Mesendoderm (in vitro differentiated cells): ENCODE data around the gene PSMC3IP.

Experiments
- DNase-seq: peaks from one replicate; pipeline ENCODE4 v3.0.0; 2013
- H2AK5ac ChIP-seq: 2 replicates; pipeline ENCODE4 v1.6.1; 2013; ENCODE audit warnings: low read length, inconsistent platforms
- H2BK120ac ChIP-seq: 2 replicates; pipeline ENCODE4 v1.6.1; 2013; ENCODE audit warnings: low read depth, mild to moderate bottlenecking, low read length, moderate library complexity, mixed read lengths
- H2BK15ac ChIP-seq: replicated peaks from 2 replicates; pipeline ENCODE4 v1.6.1; 2013; ENCODE audit warnings: low read depth, mild to moderate bottlenecking, moderate library complexity
- H2BK5ac ChIP-seq: 2 replicates; pipeline ENCODE4 v1.6.1; 2013; ENCODE audit warnings: low read length, inconsistent platforms
- H3K18ac ChIP-seq: 2 replicates; pipeline ENCODE4 v1.6.1; 2013; ENCODE audit warnings: mild to moderate bottlenecking, low read length, mixed read lengths
- H3K23ac ChIP-seq: one replicate; pipeline ENCODE4 v1.6.1; 2013; ENCODE audit warnings: low read length
- H3K27ac ChIP-seq: 2 replicates; pipeline ENCODE4 v1.5.1; 2013; ENCODE audit warnings: low read depth, mild to moderate bottlenecking, inconsistent platforms, low read length, moderate library complexity
- H3K27me3 ChIP-seq: 2 replicates; pipeline ENCODE4 v1.6.1; 2013; ENCODE audit warnings: low read length, control low read depth, mild to moderate bottlenecking, inconsistent platforms; ENCODE audit not compliant: insufficient read depth, poor library complexity
- H3K36me3 ChIP-seq: 2 replicates; pipeline ENCODE4 v1.6.1; 2013; ENCODE audit warnings: low read length, inconsistent platforms; ENCODE audit not compliant: control insufficient read depth, insufficient read depth
- H3K4ac ChIP-seq: one replicate; pipeline ENCODE4 v1.6.1; 2013; ENCODE audit warnings: low read depth, mild to moderate bottlenecking, low read length, moderate library complexity
- H3K4me1 ChIP-seq: 2 replicates; pipeline ENCODE4 v1.6.1; 2013; ENCODE audit warnings: low read depth, low read length, inconsistent platforms; ENCODE audit not compliant: control insufficient read depth
- H3K4me2 ChIP-seq: 2 replicates; pipeline ENCODE4 v1.6.1; 2013; ENCODE audit warnings: low read length
- H3K4me3 ChIP-seq: 2 replicates; pipeline ENCODE4 v1.5.1; 2013; ENCODE audit warnings: mild to moderate bottlenecking, low read length
- H3K56ac ChIP-seq: one replicate; pipeline ENCODE4 v1.6.1; 2013; ENCODE audit warnings: low read length
- H3K79me1 ChIP-seq: 2 replicates; pipeline ENCODE4 v1.6.1; 2013; ENCODE audit warnings: low read length, inconsistent platforms
- H3K79me2 ChIP-seq: 2 replicates; pipeline ENCODE4 v1.6.1; 2013; ENCODE audit warnings: mild to moderate bottlenecking, low read length; ENCODE audit not compliant: control insufficient read depth, insufficient read depth
- H3K9ac ChIP-seq: 2 replicates; pipeline ENCODE4 v1.6.1; 2013; ENCODE audit warnings: low read length, inconsistent platforms
- H4K5ac ChIP-seq: one replicate; pipeline ENCODE4 v1.6.1; 2013; ENCODE audit warnings: low read length
- H4K8ac ChIP-seq: one replicate; pipeline ENCODE4 v1.6.1; 2013; ENCODE audit warnings: low read depth, mild to moderate bottlenecking, control low read depth, low read length, moderate library complexity
- WGBS: extraction: QIAGEN DNeasy Blood & Tissue Kit; methylation state at CpG from one replicate; pipeline ENCODE4 v1.1.7; 2013; ENCODE audit warnings: low lambda C conversion rate, missing lambda C conversion rate; ENCODE audit not compliant: insufficient coverage; ENCODE audit errors: extremely low coverage; 5-methylcytosine and 5-hydroxymethylcytosine counted together

The PSMC3IP gene

DNA sequence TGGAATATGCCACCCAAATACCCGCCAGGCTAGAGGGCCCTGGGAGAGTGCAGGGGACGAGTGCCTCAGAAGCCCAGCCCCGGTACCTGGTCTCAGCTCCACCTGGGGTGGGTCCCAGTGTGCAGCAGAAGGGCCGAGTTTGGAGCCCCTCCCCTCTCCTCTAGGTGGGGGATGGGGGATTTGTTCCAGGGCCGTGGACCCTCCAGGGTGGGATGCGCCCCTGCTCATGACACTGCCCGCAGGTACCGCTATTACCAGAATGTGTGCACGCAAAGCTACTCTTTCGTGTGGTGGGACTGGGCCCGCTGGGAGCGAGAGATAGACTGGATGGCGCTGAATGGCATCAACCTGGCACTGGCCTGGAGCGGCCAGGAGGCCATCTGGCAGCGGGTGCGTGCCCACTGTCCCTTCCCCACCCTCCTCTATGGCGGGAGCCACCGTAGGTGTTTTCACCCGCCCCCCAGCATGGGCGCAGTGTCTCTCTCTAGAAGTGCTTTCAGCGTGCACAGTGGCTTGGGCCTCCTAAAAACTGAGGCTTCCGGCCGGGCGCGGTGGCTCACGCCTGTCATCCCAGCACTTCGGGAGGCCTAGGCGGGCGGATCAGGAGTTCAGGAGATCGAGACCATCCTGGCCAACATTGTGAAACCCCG is 40.2 kb downstream of the PSMC3IP start:
- peak overlapping the region; percentile 70 for H3K56ac ChIP-seq
- H3K27ac ChIP-seq = no peak overlapping the region
- H3K27me3 ChIP-seq = no peaks in the 10 kb centered on the region
- no peak overlapping the region for H2AK5ac ChIP-seq
- H2BK5ac ChIP-seq = no peak overlapping the region
- H3K9ac ChIP-seq = peak overlapping the region; percentile 92
- no peak overlapping the region for H3K23ac ChIP-seq
- peaks cover 3% of the 10 kb centered on the region for H3K79me1 ChIP-seq
- H3K4ac ChIP-seq = no peak overlapping the region
- H2BK120ac ChIP-seq = no peak overlapping the region
- H4K5ac ChIP-seq = no peak overlapping the region
- no CpG with 5 or more reads among the region's 31 CpGs for WGBS
- H3K4me3 ChIP-seq = peak overlapping the region; percentile 62
- no peak overlapping the region for H2BK15ac ChIP-seq
- H3K36me3 ChIP-seq = no peaks in the 10 kb centered on the region
- peaks cover 2% of the 10 kb centered on the region for H3K79me2 ChIP-seq
- no peak for DNase-seq
- H4K8ac ChIP-seq = no peak overlapping the region
- peak overlapping the region; percentile 97 for H3K4me2 ChIP-seq
- H3K18ac ChIP-seq = no peak overlapping the region
- H3K4me1 ChIP-seq = peaks cover 3% of the 10 kb centered on the region

DNA sequence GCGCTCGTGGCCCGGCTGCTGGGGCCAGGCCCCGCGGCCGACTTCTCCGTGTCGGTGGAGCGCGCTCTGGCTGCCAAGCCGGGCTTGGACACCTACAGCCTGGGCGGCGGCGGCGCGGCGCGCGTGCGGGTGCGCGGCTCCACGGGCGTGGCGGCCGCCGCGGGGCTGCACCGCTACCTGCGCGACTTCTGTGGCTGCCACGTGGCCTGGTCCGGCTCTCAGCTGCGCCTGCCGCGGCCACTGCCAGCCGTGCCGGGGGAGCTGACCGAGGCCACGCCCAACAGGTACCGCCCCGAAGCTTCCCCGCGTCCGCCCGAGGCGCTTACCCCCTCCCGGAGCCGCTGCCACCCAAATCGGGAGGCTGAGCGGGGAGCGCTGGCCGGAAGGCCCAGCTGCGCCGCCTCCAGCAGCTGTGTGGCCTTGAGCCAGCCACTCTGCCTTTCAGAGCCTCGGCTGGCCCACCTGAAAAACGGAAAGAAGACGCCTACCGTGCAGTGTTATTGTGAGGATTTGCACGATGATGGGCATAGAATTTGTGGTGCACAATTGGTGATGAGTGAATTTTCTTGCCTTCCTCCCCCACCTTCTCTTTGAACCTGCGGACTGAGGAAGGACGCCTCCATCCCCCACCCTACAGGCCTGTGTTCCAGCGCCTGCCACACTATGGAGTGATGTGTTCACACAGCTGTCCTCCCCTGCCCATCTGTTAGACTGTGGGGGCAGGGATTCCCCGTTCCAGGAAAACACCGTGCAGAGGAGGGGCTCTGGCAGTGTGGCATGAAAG is 41.0 kb downstream of the PSMC3IP start:
- peak overlapping the region; percentile 92 for H3K9ac ChIP-seq
- no peak overlapping the region for H2AK5ac ChIP-seq
- H3K23ac ChIP-seq = no peak overlapping the region
- peak overlapping the region; percentile 60 for H3K27ac ChIP-seq
- peak overlapping the region; percentile 92 for H3K4ac ChIP-seq
- H2BK5ac ChIP-seq = no peak overlapping the region
- H3K4me3 ChIP-seq = peak overlapping the region; percentile 62
- H3K36me3 ChIP-seq = no peaks in the 10 kb centered on the region
- WGBS = no CpG with 5 or more reads among the region's 65 CpGs
- peaks cover 2% of the 10 kb centered on the region for H3K79me2 ChIP-seq
- peak overlapping the region; percentile 97 for H3K4me2 ChIP-seq
- peak; percentile 79 for DNase-seq
- H2BK120ac ChIP-seq = no peak overlapping the region
- no peaks in the 10 kb centered on the region for H3K27me3 ChIP-seq
- H2BK15ac ChIP-seq = no peak overlapping the region
- peaks cover 3% of the 10 kb centered on the region for H3K79me1 ChIP-seq
- no peak overlapping the region for H4K5ac ChIP-seq
- H3K18ac ChIP-seq = peak overlapping the region; percentile 73
- H4K8ac ChIP-seq = no peak overlapping the region
- peaks cover 3% of the 10 kb centered on the region for H3K4me1 ChIP-seq
- H3K56ac ChIP-seq = peak overlapping the region; percentile 70

DNA sequence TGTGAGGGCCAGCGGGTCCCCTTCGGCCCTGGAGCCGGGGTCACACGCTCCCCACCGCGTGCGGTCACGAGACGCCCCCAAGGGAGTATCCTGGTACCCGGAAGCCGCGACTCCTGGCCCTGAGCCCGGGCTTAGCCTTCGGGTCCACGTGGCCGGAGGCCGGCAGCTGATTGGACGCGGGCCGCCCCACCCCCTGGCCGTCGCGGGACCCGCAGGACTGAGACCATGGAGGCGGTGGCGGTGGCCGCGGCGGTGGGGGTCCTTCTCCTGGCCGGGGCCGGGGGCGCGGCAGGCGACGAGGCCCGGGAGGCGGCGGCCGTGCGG is 41.5 kb downstream of the PSMC3IP start, which contains the start of gene NAGLU:
Gene NAGLU (plus strand): TSS at position 194 of the 324 bp plus-strand sequence. CDS start 32 bp downstream, at position 226.
- Histone ChIP-seq H3K4me1 (peaks cover 3% of the 10 kb centered on the region), H4K5ac (peak within 1 kb of the TSS; percentile 99), H3K79me1 (peaks cover 3% of the 10 kb centered on the region), H3K4me2 (peak within 1 kb of the TSS; percentile 97), H3K9ac (peak within 1 kb of the TSS; percentile 92), H2AK5ac (no peak within 1 kb of the TSS), H3K27me3 (no peaks in the 10 kb centered on the region), H3K23ac (no peak within 1 kb of the TSS), H3K27ac (peak within 1 kb of the TSS; percentile 60), H2BK120ac (no peak within 1 kb of the TSS), H2BK15ac (no peak within 1 kb of the TSS), H4K8ac (no peak within 1 kb of the TSS), H3K79me2 (peaks cover 2% of the 10 kb centered on the region), H3K4ac (peak within 1 kb of the TSS; percentile 92), H3K56ac (peak within 1 kb of the TSS; percentile 90), H3K4me3 (peak within 1 kb of the TSS; percentile 62), H3K18ac (peak within 1 kb of the TSS; percentile 73), H3K36me3 (no peaks in the 10 kb centered on the region), H2BK5ac (peak within 1 kb of the TSS; percentile 28)
- WGBS = no CpG with 5 or more reads among the region's 40 CpGs
- DNase-seq = peak; percentile 87

DNA sequence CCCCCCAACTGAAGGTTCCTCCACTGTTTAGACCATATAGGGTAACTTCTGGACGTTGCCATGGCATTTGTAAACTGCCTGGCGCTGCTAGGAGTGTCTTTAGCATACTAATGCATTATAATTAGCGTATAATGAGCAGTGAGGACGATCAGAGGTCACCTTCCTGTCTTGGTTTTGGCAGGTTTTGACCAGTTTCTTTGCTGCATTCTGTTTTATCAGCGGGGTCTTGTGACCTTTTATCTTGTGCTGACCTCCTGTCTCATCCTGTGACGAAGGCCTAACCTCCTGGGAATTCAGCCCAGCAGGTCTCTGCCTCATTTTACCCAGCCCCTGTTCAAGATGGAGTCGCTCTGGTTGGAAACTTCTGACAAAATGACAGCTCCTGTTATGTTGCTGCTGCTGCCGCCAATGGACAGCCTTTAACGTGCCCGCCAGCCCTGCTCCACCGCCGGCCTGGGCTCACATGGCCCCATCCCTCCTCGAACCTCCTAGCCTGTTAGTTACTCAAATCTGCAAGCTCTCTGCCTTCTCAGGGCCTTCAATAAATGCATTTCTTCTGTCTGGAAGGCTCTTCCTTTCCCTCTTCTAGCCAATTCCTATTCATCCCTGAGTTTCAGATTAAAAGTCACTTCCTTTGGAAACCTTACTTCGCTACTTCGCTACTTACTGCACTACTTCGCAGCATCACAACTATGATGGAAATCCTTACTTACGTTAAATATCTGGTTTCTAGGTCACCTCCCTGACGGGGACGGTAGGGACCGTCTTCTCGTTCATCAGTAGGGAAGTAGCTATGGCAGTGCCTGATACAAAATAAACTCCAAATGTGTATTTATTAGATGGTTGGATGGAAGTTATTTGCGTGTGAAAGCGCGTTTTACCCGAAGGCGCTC is 42.1 kb downstream of the PSMC3IP start:
- peaks cover 3% of the 10 kb centered on the region for H3K4me1 ChIP-seq
- H3K27me3 ChIP-seq = no peaks in the 10 kb centered on the region
- H2BK15ac ChIP-seq = no peak overlapping the region
- H4K8ac ChIP-seq = no peak overlapping the region
- no peak overlapping the region for H3K18ac ChIP-seq
- H3K27ac ChIP-seq = no peak overlapping the region
- H3K36me3 ChIP-seq = no peaks in the 10 kb centered on the region
- H3K4ac ChIP-seq = no peak overlapping the region
- no peak overlapping the region for H2BK120ac ChIP-seq
- H3K4me3 ChIP-seq = peak overlapping the region; percentile 10
- H2AK5ac ChIP-seq = no peak overlapping the region
- peaks cover 3% of the 10 kb centered on the region for H3K79me1 ChIP-seq
- H3K79me2 ChIP-seq = peaks cover 2% of the 10 kb centered on the region
- H3K4me2 ChIP-seq = peak overlapping the region; percentile 35
- peak overlapping the region; percentile 90 for H3K56ac ChIP-seq
- peak overlapping the region; percentile 28 for H2BK5ac ChIP-seq
- peak overlapping the region; percentile 58 for H3K9ac ChIP-seq
- DNase-seq = no peak
- peak overlapping the region; percentile 99 for H4K5ac ChIP-seq
- no peak overlapping the region for H3K23ac ChIP-seq
- no CpG with 5 or more reads among the region's 26 CpGs for WGBS

DNA sequence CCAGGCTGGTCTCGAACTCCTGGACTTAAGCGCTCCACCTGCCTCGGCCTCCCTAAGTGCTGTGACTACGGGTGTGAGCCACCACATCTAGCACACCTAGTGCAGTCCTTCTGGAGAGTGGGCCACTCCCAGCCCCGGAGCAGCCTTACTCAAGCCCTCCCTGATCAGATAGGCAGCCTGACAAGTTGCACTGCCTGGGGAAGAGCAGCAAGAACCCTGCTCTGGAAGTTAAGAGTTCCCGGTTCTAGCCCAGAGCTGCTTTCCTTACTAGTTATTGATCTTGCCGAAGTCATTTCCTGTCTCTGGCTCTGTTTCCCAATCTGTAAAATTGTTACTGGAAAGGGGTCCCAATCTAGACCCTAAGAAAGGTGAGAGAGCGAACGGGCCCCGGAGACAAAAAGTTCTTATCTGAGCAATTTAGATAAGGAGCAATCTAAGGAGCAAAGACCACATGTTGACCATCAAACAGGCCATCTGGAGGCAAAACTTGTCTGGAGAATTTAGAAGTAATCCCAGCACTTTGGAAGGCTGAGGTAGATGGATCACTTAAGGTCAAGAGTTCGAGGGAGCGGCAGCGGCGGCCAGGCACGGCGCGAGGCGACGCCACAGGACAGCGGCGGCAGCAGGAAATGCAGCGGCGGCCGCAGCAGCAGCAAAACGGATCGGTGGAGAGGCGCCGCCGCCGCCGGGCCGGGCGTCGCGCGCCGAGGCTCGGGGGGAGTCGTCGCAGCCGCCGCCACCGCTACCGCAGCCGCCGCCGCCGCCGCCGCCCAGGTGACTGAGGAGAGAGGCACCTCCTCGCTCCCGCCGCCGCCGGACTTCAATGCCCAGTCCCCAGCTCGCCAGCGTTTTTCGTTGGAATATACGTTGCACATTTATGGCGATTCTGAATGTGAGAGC is 45.8 kb downstream of the PSMC3IP start:
- Histone ChIP-seq H2BK5ac (peak overlapping the region; percentile 2), H3K27ac (peak overlapping the region; percentile 87), H3K56ac (peak overlapping the region; percentile 84), H3K36me3 (no peaks in the 10 kb centered on the region), H3K23ac (no peak overlapping the region), H4K5ac (no peak overlapping the region), H2BK15ac (no peak overlapping the region), H3K4me1 (peaks cover 5% of the 10 kb centered on the region), H3K18ac (peak overlapping the region; percentile 77), H4K8ac (no peak overlapping the region), H3K9ac (peak overlapping the region; percentile 62), H2AK5ac (no peak overlapping the region), H3K4ac (peak overlapping the region; percentile 39), H3K79me2 (no peaks in the 10 kb centered on the region), H3K4me3 (no peak overlapping the region), H3K79me1 (no peaks in the 10 kb centered on the region), H2BK120ac (no peak overlapping the region), H3K27me3 (no peaks in the 10 kb centered on the region), H3K4me2 (peak overlapping the region; percentile 70)
- DNase-seq = peak; percentile 93
- no CpG with 5 or more reads among the region's 60 CpGs for WGBS
